ENCODE data around the gene PRDM5.

DNA sequence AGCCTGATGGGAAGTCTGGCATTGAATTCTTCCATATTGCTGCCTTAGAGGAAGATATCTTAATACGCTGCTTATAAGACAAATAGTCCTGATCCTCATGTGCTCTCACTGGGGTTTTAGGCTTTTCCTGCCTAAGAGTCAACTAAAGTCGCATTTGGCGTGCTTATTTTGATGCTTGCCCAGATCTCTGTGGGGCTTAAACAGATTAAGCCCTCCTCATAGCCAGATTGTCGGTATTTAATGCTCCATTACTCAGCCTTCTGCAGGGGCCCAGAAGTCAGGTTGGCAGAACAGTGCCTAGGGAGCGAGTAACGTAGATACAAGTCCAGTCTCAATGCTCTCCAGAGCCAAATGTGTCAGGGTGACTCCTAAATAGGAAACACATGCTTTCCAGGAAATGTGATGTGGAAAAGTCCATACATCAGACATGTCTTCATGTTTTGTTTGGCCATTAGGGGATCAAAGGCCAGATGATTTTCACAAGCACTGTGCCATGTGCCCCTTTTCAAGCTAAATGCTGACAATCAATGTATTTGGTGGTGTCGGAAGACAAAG lies 262.8 kb downstream of the PRDM5 start:
- TF ChIP-seq, protein P1, sequence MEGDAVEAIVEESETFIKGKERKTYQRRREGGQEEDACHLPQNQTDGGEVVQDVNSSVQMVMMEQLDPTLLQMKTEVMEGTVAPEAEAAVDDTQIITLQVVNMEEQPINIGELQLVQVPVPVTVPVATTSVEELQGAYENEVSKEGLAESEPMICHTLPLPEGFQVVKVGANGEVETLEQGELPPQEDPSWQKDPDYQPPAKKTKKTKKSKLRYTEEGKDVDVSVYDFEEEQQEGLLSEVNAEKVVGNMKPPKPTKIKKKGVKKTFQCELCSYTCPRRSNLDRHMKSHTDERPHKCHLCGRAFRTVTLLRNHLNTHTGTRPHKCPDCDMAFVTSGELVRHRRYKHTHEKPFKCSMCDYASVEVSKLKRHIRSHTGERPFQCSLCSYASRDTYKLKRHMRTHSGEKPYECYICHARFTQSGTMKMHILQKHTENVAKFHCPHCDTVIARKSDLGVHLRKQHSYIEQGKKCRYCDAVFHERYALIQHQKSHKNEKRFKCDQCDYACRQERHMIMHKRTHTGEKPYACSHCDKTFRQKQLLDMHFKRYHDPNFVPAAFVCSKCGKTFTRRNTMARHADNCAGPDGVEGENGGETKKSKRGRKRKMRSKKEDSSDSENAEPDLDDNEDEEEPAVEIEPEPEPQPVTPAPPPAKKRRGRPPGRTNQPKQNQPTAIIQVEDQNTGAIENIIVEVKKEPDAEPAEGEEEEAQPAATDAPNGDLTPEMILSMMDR (IDR thresholded peaks at IDR 0.05): no peak
- no peak for TF ChIP-seq POLR2A (IDR thresholded peaks at IDR 0.05)
